HG03460 (cell line): ENCODE measurements around the gene COL24A1.

Experiments
- ATAC-seq: cut with Tn5 transposase; IDR thresholded peaks from one replicate; pipeline ENCODE4 v1.9.1; 2021; ENCODE audit not compliant: unreplicated experiment

Gene COL24A1

GRCh38 chr1:85707267-85707989, 449.1 kb downstream of the COL24A1 start:
- ATAC-seq = peak; percentile 30

DNA sequence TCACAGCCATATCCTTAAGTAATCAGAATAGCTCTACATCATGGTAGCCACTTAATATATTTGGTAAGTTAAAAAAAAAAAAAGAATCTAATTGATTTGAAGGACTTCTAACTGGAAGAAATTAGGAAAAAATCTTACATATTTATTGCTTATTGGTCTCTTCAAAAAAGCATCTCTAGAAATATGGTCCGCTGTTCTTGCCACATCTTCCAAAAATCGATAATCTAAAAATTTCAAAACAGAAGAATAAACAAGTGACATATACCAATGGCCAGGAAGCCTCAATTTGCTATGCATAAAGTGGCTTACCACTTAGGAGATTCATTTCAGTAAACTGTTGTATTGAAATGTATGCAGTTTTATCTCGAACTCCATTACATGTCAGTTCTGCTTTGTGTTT, 450.6 kb downstream of the COL24A1 start:
- ATAC-seq = no peak

GRCh38 chr1:85700422-85700821, 456.1 kb downstream of the COL24A1 start:
- no peak for ATAC-seq

GRCh38 chr1:85697895-85698294, 458.7 kb downstream of the COL24A1 start:
- ATAC-seq = no peak

DNA sequence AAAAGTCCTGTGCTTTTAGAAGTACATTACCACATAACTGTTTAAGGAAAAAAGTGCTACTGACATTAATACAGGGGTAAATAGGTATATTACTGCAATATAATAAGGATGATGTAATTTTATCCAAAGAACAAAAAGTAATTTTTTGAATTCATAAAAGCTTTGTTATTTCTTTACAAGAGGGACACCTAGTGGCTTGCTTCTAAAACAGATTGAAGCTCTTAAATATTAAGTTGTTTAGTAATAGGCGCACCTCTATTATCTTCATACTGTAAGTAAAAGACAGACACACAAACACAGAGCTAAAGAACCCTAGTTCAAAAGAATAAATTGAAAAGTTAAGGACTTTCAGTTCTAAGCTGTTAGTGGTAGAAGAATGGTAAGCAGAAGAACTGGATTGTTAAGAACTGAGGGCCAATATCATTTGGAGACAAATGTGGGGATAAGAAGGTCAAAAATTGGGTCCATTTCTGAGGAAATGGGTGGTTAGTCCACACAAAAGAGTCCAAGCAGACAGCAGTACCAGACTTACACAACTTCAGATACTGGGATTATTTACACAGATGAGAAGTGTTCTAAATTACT, 463.8 kb downstream of the COL24A1 start:
- no peak for ATAC-seq

DNA sequence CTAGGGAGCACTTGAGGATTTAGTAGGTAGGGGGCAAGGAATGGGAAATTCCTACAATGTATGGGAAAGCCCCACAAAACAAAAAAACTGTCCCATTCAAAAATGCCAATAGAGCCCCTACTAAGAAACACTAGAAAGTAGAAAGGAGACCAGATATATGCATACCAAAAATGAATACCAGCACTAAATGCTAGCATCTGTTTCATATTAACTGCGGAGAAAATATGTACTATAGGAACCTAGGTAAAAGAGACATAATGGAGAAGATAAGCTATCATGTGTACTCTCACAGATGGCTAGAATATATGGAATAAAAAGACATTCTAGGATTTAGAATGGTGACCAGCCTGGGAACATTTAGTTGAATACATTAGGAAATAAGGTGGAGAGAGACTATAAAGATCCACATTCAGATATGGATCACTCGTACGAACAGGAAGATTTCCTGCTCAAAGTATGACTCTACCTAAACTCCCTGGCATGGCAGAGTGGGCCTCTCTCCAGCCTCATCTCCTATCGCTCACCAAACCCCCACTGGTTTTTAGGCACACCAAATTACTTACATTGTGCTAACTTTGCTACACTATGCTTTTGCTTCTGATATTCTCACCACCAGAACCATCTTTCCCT, 466.7 kb downstream of the COL24A1 start:
- no peak for ATAC-seq

- ATAC-seq = no peak
Measured at GRCh38 chr1:85683292-85684025, 473.1 kb downstream of the COL24A1 start.

- ATAC-seq = no peak
Measured at GRCh38 chr1:85681087-85681486, 475.5 kb downstream of the COL24A1 start.
